Measurements from ENCODE around the gene SLC9A9. TPM values are rescaled to one million over a fixed set of nuclear protein-coding genes. Genes with fewer than 3 reads are reported as not detected.

Gene SLC9A9
- total RNA-seq, 1 donor from 2014 or later: 7.2 TPM

GRCh38 chr3:143380449-143380848 is 467.8 kb downstream of the SLC9A9 start:
- intact Hi-C loops (cut with DNase I): no loop called here
- no peak for DNase-seq
- no peak for ATAC-seq (ENCODE audit: poor library complexity)

GRCh38 chr3:143375698-143376097 is 472.6 kb downstream of the SLC9A9 start:
- ATAC-seq (ENCODE audit: poor library complexity) (no peak), DNase-seq (no peak)
- intact Hi-C loops (cut with DNase I): no loop called here

- ATAC-seq (ENCODE audit: poor library complexity) (no peak), DNase-seq (no peak)
- intact Hi-C loops (cut with DNase I): no loop called here
These were observed 481.1 kb downstream of the SLC9A9 start for GRCh38 chr3:143367171-143367570.

GRCh38 chr3:143366672-143367071 is 481.6 kb downstream of the SLC9A9 start:
- intact Hi-C loops (cut with DNase I): no loop called here
- no peak for DNase-seq
- no peak for ATAC-seq (ENCODE audit: poor library complexity)

GRCh38 chr3:143363949-143364348 is 484.3 kb downstream of the SLC9A9 start:
- DNase-seq (no peak), ATAC-seq (ENCODE audit: poor library complexity) (no peak)
- intact Hi-C loops (cut with DNase I): no loop called here

- intact Hi-C loops (cut with DNase I): no loop called here
- DNase-seq (no peak), ATAC-seq (ENCODE audit: poor library complexity) (no peak)
These were observed 485.0 kb downstream of the SLC9A9 start for GRCh38 chr3:143363276-143363675.

- intact Hi-C loops (cut with DNase I): no loop called here
- no peak for ATAC-seq (ENCODE audit: poor library complexity)
- DNase-seq: no peak
These were observed 485.9 kb downstream of the SLC9A9 start for GRCh38 chr3:143362115-143362991.

- intact Hi-C loops (cut with DNase I): no loop called here
- DNase-seq (no peak), ATAC-seq (ENCODE audit: poor library complexity) (no peak)
These were observed 486.7 kb downstream of the SLC9A9 start for GRCh38 chr3:143361589-143361988.

- intact Hi-C loops (cut with DNase I): no loop called here
- no peak for ATAC-seq (ENCODE audit: poor library complexity)
- no peak for DNase-seq
These were observed 488.0 kb downstream of the SLC9A9 start for GRCh38 chr3:143360244-143360643.

GRCh38 chr3:143358793-143359491 is 489.3 kb downstream of the SLC9A9 start:
- ATAC-seq (ENCODE audit: poor library complexity) (no peak), DNase-seq (no peak)
- intact Hi-C loops (cut with DNase I): no loop called here

- intact Hi-C loops (cut with DNase I): no loop called here
- ATAC-seq (ENCODE audit: poor library complexity) (no peak), DNase-seq (no peak)
These were observed 490.0 kb downstream of the SLC9A9 start for GRCh38 chr3:143358155-143358792.

- intact Hi-C loops (cut with DNase I): no loop called here
- DNase-seq (no peak), ATAC-seq (ENCODE audit: poor library complexity) (no peak)
These were observed 490.6 kb downstream of the SLC9A9 start for GRCh38 chr3:143357700-143358099.

GRCh38 chr3:143356839-143357238 is 491.4 kb downstream of the SLC9A9 start:
- no peak for DNase-seq
- ATAC-seq (ENCODE audit: poor library complexity): no peak
- intact Hi-C loops (cut with DNase I): no loop called here

GRCh38 chr3:143354342-143354741 is 493.9 kb downstream of the SLC9A9 start:
- intact Hi-C loops (cut with DNase I): no loop called here
- ATAC-seq (ENCODE audit: poor library complexity) (no peak), DNase-seq (peak; percentile 45)

GRCh38 chr3:143352850-143353550 is 495.3 kb downstream of the SLC9A9 start:
- ATAC-seq (ENCODE audit: poor library complexity): no peak
- DNase-seq: no peak
- intact Hi-C loops (cut with DNase I): no loop called here

- ATAC-seq (ENCODE audit: poor library complexity): no peak
- intact Hi-C loops (cut with DNase I): no loop called here
These were observed 496.2 kb downstream of the SLC9A9 start for GRCh38 chr3:143351895-143352608.

GRCh38 chr3:143351354-143351753 is 496.9 kb downstream of the SLC9A9 start:
- ATAC-seq (ENCODE audit: poor library complexity) (no peak), DNase-seq (no peak)
- intact Hi-C loops (cut with DNase I): no loop called here

More at GRCh38 chr3:143351895-143352608, 496.2 kb downstream of the SLC9A9 start:
- no peak for DNase-seq

- intact Hi-C loops (cut with DNase I): no loop called here
- ATAC-seq (ENCODE audit: poor library complexity): no peak
- DNase-seq: no peak
These were observed 498.8 kb downstream of the SLC9A9 start for GRCh38 chr3:143349455-143349854.

All from Right ventricle myocardium superior (tissue), 1 donor.